H9 (cell line): ENCODE data around the gene UMPS. TPM values are rescaled to one million over a fixed set of nuclear protein-coding genes. Genes with fewer than 3 reads are reported as not detected.

Source experiments
- DNase-seq: peaks from one replicate; pipeline ENCODE4 v3.0.0-alpha.2; 2017
- H2AFZ ChIP-seq: one replicate; pipeline ENCODE4 v1.6.1; 2013; ENCODE audit warnings: mild to moderate bottlenecking, low read length, control low read depth, moderate library complexity
- H2AK5ac ChIP-seq: 2 replicates; pipeline ENCODE4 v1.6.1; 2013; ENCODE audit warnings: low read length, control low read depth, mixed read lengths; ENCODE audit not compliant: insufficient read length
- H2BK120ac ChIP-seq: one replicate; pipeline ENCODE4 v1.6.1; 2013; ENCODE audit warnings: low read depth, mild to moderate bottlenecking, low read length, control low read depth, inconsistent platforms; ENCODE audit not compliant: poor library complexity, severe bottlenecking
- H2BK12ac ChIP-seq: 2 replicates; pipeline ENCODE4 v1.6.1; 2013; ENCODE audit warnings: low read length, control low read depth, mixed read lengths, low read depth; ENCODE audit not compliant: insufficient read length
- H2BK15ac ChIP-seq: 2 replicates; pipeline ENCODE4 v1.6.1; 2013; ENCODE audit warnings: low read depth, low read length, control low read depth
- H2BK20ac ChIP-seq: one replicate; pipeline ENCODE4 v1.6.1; 2013; ENCODE audit warnings: low read depth, mild to moderate bottlenecking, low read length, control low read depth, inconsistent platforms; ENCODE audit not compliant: poor library complexity, severe bottlenecking
- H2BK5ac ChIP-seq: 2 replicates; pipeline ENCODE4 v1.6.1; 2013; ENCODE audit warnings: low read length, control low read depth, mixed read lengths; ENCODE audit not compliant: insufficient read length
- H3K14ac ChIP-seq: 2 replicates; pipeline ENCODE4 v1.6.1; 2013; ENCODE audit warnings: low read length, control low read depth; ENCODE audit not compliant: insufficient read depth
- H3K18ac ChIP-seq: 2 replicates; pipeline ENCODE4 v1.6.1; 2013; ENCODE audit warnings: low read depth, mild to moderate bottlenecking, mixed read lengths, low read length, control low read depth; ENCODE audit not compliant: insufficient read length
- H3K23ac ChIP-seq: 2 replicates; pipeline ENCODE4 v1.6.1; 2013; ENCODE audit warnings: low read length, control low read depth, mixed read lengths, low read depth; ENCODE audit not compliant: insufficient read length
- H3K23me2 ChIP-seq: 2 replicates; pipeline ENCODE4 v1.6.1; 2013; ENCODE audit warnings: low read depth, mild to moderate bottlenecking, mixed read lengths, low read length, control low read depth; ENCODE audit not compliant: insufficient read length, poor library complexity, severe bottlenecking
- H3K27ac ChIP-seq: 2 replicates; pipeline ENCODE4 v1.5.1; 2013; ENCODE audit warnings: low read length, control low read depth, mixed read lengths, low read depth; ENCODE audit not compliant: insufficient read length
- H3K27me3 ChIP-seq: 2 replicates; pipeline ENCODE4 v1.6.1; 2013; ENCODE audit warnings: low read length, control low read depth, inconsistent platforms; ENCODE audit not compliant: insufficient read depth
- H3K4ac ChIP-seq: 2 replicates; pipeline ENCODE4 v1.6.1; 2013; ENCODE audit warnings: low read depth, mild to moderate bottlenecking, control low read depth, inconsistent platforms, low read length, moderate library complexity
- H3K4me1 ChIP-seq: 2 replicates; pipeline ENCODE4 v1.6.1; 2013; ENCODE audit warnings: low read length, control low read depth, inconsistent platforms; ENCODE audit not compliant: insufficient read depth
- H3K4me2 ChIP-seq: 2 replicates; pipeline ENCODE4 v1.6.1; 2013; ENCODE audit warnings: low read length, control low read depth, mixed read lengths; ENCODE audit not compliant: insufficient read length, insufficient read depth
- H3K56ac ChIP-seq: 2 replicates; pipeline ENCODE4 v1.6.1; 2013; ENCODE audit warnings: low read depth, mild to moderate bottlenecking, mixed read lengths, low read length, control low read depth; ENCODE audit not compliant: insufficient read length
- H3K79me1 ChIP-seq: 2 replicates; pipeline ENCODE4 v1.6.1; 2013; ENCODE audit warnings: low read depth, mild to moderate bottlenecking, moderate library complexity, low read length, control low read depth, inconsistent platforms; ENCODE audit not compliant: insufficient read depth, poor library complexity, severe bottlenecking
- H3K79me2 ChIP-seq: 2 replicates; pipeline ENCODE4 v1.6.1; 2013; ENCODE audit warnings: low read length, control low read depth, inconsistent platforms; ENCODE audit not compliant: insufficient read depth
- H3K9ac ChIP-seq: 2 replicates; pipeline ENCODE4 v1.6.1; 2013; ENCODE audit warnings: low read length, control low read depth, mixed read lengths; ENCODE audit not compliant: insufficient read length; ENCODE audit errors: extremely low read depth
- H3K9me3 ChIP-seq: one replicate; pipeline ENCODE4 v1.6.1; 2013; ENCODE audit warnings: low read depth, low read length, inconsistent platforms; ENCODE audit not compliant: control insufficient read depth
- H3T11ph ChIP-seq: one replicate; pipeline ENCODE4 v1.6.1; 2013; ENCODE audit warnings: mild to moderate bottlenecking, low read length, control low read depth, inconsistent platforms
- H4K20me1 ChIP-seq: one replicate; pipeline ENCODE4 v1.6.1; 2013; ENCODE audit not compliant: control insufficient read depth, insufficient read length, insufficient read depth
- H4K5ac ChIP-seq: 2 replicates; pipeline ENCODE4 v1.6.1; 2013; ENCODE audit warnings: low read depth, mild to moderate bottlenecking, mixed read lengths, low read length, control low read depth; ENCODE audit not compliant: insufficient read length
- H4K8ac ChIP-seq: replicated peaks from 2 replicates; pipeline ENCODE4 v1.6.1; 2013; ENCODE audit warnings: low read length, control low read depth, mixed read lengths, low read depth; ENCODE audit not compliant: insufficient read length
- H4K91ac ChIP-seq: 2 replicates; pipeline ENCODE4 v1.6.1; 2013; ENCODE audit warnings: low read depth, mild to moderate bottlenecking, moderate library complexity, mixed read lengths, low read length, control low read depth; ENCODE audit not compliant: insufficient read length
- H3K27ac Mint-ChIP-seq, 3 experiments: 2 replicates in 2 of 3; 3 replicates in 1 of 3; pipeline ENCODE4 v1.8.0; 2020 to 2021; ENCODE audit warnings: mixed read lengths in 3 of 3, mild to moderate bottlenecking in 1 of 3, moderate library complexity in 1 of 3
- H3K27me3 Mint-ChIP-seq: 2 replicates; pipeline ENCODE4 v1.8.0; 2021; ENCODE audit warnings: low read depth, mild to moderate bottlenecking, moderate library complexity, mixed read lengths
- H3K36me3 Mint-ChIP-seq, 3 experiments: 2 replicates in 2 of 3; 3 replicates in 1 of 3; pipeline ENCODE4 v1.8.0; 2020 to 2021; ENCODE audit warnings: low read depth in 3 of 3, mixed read lengths in 3 of 3; ENCODE audit not compliant: insufficient read depth in 1 of 3
- H3K4me1 Mint-ChIP-seq, 2 experiments: 2 replicates each; pipeline ENCODE4 v1.8.0; 2020; ENCODE audit warnings: mixed read lengths in 2 of 2
- H3K4me3 Mint-ChIP-seq, 2 experiments: 2 replicates in 1 of 2; 3 replicates in 1 of 2; pipeline ENCODE4 v1.8.0; 2020 to 2021; ENCODE audit warnings: mild to moderate bottlenecking in 2 of 2, mixed read lengths in 2 of 2, moderate library complexity in 1 of 2
- H3K9me3 Mint-ChIP-seq, 2 experiments: 2 replicates in 1 of 2; 3 replicates in 1 of 2; pipeline ENCODE4 v1.8.0; 2020; ENCODE audit warnings: mild to moderate bottlenecking in 2 of 2, mixed read lengths in 2 of 2, moderate library complexity in 1 of 2
- CTCF ChIP-seq: fragments of 200-600 bp; sonication (generic); conservative IDR thresholded peaks from 3 replicates; pipeline ENCODE4 v1.8.0; 2021; ENCODE audit warnings: antibody characterized with exemption, mild to moderate bottlenecking
- WGBS: extraction: QIAGEN DNeasy Blood & Tissue Kit; methylation state at CpG from one replicate; pipeline ENCODE4 v1.1.7; 2013; ENCODE audit warnings: missing lambda C conversion rate, low lambda C conversion rate, mixed read lengths; ENCODE audit not compliant: insufficient read length; ENCODE audit errors: extremely low coverage; 5-methylcytosine and 5-hydroxymethylcytosine counted together
- long read RNA-seq: library from polyadenylated mRNA; unstranded; transcript quantifications from one replicate; pipeline ENCODE4 v2.0.0, GENCODE V29; 2020
- total RNA-seq: library from RNA; stranded (reverse); gene quantifications from 2 replicates; pipeline ENCODE4 v1.2.1, GENCODE V29; 2021

UMPS gene
- total RNA-seq, result 56.4 and 65.4 TPM in 2 replicates
- long read RNA-seq, full-length matches to known transcripts, result 352 of 376 reads
- long read RNA-seq, partial matches to known transcripts, result 9 of 376 reads
- long read RNA-seq, other reads (novel, unspliced or antisense), result 15 of 376 reads

GRCh38 chr3:124730129-124730940 lies at the start of gene UMPS:
Gene UMPS, plus strand, starts transcription at chr3:124730452. Its CDS starts 20 bp downstream, at chr3:124730472.
- H3K14ac ChIP-seq, result peak within 1 kb of the TSS; percentile 98

More at GRCh38 chr3:124730129-124730940, at the start of gene UMPS:
- Mint-ChIP-seq H3K4me1 (peaks cover 12 to 22% of the 10 kb centered on the region in 2 experiments), H3K9me3 (no peaks in the 10 kb centered on the region), H3K27me3 (peaks cover 34% of the 10 kb centered on the region), H3K4me3 (peak within 1 kb of the TSS; percentile 98 to 100), H3K36me3 (peaks cover 5 to 15% (median 9%) of the 10 kb centered on the region in 3 experiments; a peak in 6 of 7 replicates), H3K27ac (peak within 1 kb of the TSS; percentile 98 to 100 (median 99))
- H3K4me1 ChIP-seq, result no peaks in the 10 kb centered on the region
- peak within 1 kb of the TSS; percentile 97 for H2BK120ac ChIP-seq
- H3K79me2 ChIP-seq, result peaks cover 22% of the 10 kb centered on the region
- H3K23me2 ChIP-seq, result peaks cover 2% of the 10 kb centered on the region
- no peak within 1 kb of the TSS for H3K27ac ChIP-seq
- peak within 1 kb of the TSS; percentile 67 for H3T11ph ChIP-seq
- H4K20me1 ChIP-seq, result no peaks in the 10 kb centered on the region
- H3K4ac ChIP-seq, result peak within 1 kb of the TSS; percentile 61
- H2AK5ac ChIP-seq, result no peak within 1 kb of the TSS
- peaks cover 9% of the 10 kb centered on the region for H3K79me1 ChIP-seq
- peak within 1 kb of the TSS; percentile 8 for H4K91ac ChIP-seq
- peak within 1 kb of the TSS; percentile 97 for H2AFZ ChIP-seq
- H2BK20ac ChIP-seq, result no peak within 1 kb of the TSS
- H3K18ac ChIP-seq, result peak within 1 kb of the TSS; percentile 98
- peak; percentile 91 for DNase-seq
- H2BK15ac ChIP-seq, result no peak within 1 kb of the TSS
- peak within 1 kb of the TSS; percentile 99 for H3K9ac ChIP-seq
- H4K5ac ChIP-seq, result peak within 1 kb of the TSS; percentile 96
- peak within 1 kb of the TSS; percentile 70 for H3K4me2 ChIP-seq
- H3K9me3 ChIP-seq, result no peaks in the 10 kb centered on the region
- no CpG with 5 or more reads among the region's 44 CpGs for WGBS
- H4K8ac ChIP-seq, result peak within 1 kb of the TSS; percentile 43
- no peaks in the 10 kb centered on the region for H3K27me3 ChIP-seq
- peak within 1 kb of the TSS; percentile 51 for H2BK5ac ChIP-seq
- H3K56ac ChIP-seq, result peak within 1 kb of the TSS; percentile 59
- no peak within 1 kb of the TSS for H3K23ac ChIP-seq
- no peak for TF ChIP-seq CTCF
- no peak within 1 kb of the TSS for H2BK12ac ChIP-seq
